ENCODE results near the gene DLEU7. TPM values are rescaled to one million over a fixed set of nuclear protein-coding genes. Genes with fewer than 3 reads are reported as not detected.

The DLEU7 gene
- total and polyA plus RNA-seq, 10 of the 15 experiments (the other 5 are each of a cell fraction or from before 2014, with no cell fraction given): not detected

GRCh38 chr13:50796463-50796862 is 47.0 kb downstream of the DLEU7 start:
- POLR2A ChIA-PET: no interaction called here
- intact Hi-C loops (cut with micrococcal nuclease; ENCODE audit: unreplicated experiment): no loop called here
- in situ Hi-C loops (cut with MboI): loop anchor here (5.0 kb wide), 1 partner anchor 819 kb away; no protein-coding TSS in a partner anchor
- RAD21 ChIA-PET (ENCODE audit: unreplicated experiment): interaction anchor here (1.2 kb wide), 1 partner anchor 115 kb away, joined by 5 read pairs; no protein-coding TSS in a partner anchor
- ATAC-seq (no peak), FAIRE-seq (no peak), DNase-seq (ENCODE audit: low read depth, low spot score) (no peak)
- H3K79me2 ChIP-seq (ENCODE audit: control insufficient read depth, insufficient read depth, low read length): no peaks in the 10 kb centered on the region
- no peak overlapping the region for H2AFZ ChIP-seq (ENCODE audit: control insufficient read depth, low read depth, low read length)
- H4K20me1 ChIP-seq (ENCODE audit: control insufficient read depth, insufficient read depth): no peaks in the 10 kb centered on the region
- H3K4me2 ChIP-seq (ENCODE audit: control insufficient read depth, insufficient read depth): no peak overlapping the region
- no peaks in the 10 kb centered on the region for H3K9me3 ChIP-seq (replicated peaks; ENCODE audit: control insufficient read depth, insufficient read depth, low read length)
- SMC1A ChIA-PET (ENCODE audit: uncharacterized antibody, unreplicated experiment): interaction anchor here (1.3 kb wide), 1 partner anchor 99 kb away, joined by 3 read pairs; no protein-coding TSS in a partner anchor
- no TSS peak for BruUV-seq (replicated peaks)
- H3K9ac ChIP-seq (ENCODE audit: control insufficient read depth, insufficient read depth, low read length): no peak overlapping the region
- 100% methylated on average over 1 of the region's 1 CpG for WGBS (ENCODE audit: insufficient coverage, insufficient replicate concordance, low lambda C conversion rate, missing lambda C conversion rate)
- H3K4me3 ChIP-seq: no peak overlapping the region
- no peaks in the 10 kb centered on the region for H3K27me3 ChIP-seq (replicated peaks in 1 of 2; ENCODE audit: control insufficient read depth in 2 of 2, insufficient read depth in 2 of 2, low read length in 1 of 2)
- CTCF ChIA-PET: interaction anchor here (0.6 kb wide), 1 partner anchor 122 kb away, joined by 3 read pairs; no protein-coding TSS in a partner anchor
- H3K27ac ChIP-seq (ENCODE audit: control insufficient read depth, insufficient read depth): no peak overlapping the region
- no peaks in the 10 kb centered on the region for H3K36me3 ChIP-seq (ENCODE audit: control insufficient read depth in 2 of 2, insufficient read depth in 2 of 2, low read length in 1 of 2)
- H3K4me1 ChIP-seq (ENCODE audit: control insufficient read depth, insufficient read depth, low read length): peaks cover 11% of the 10 kb centered on the region
- TF ChIP-seq SMAD5 (IDR thresholded peaks at IDR 0.05; ENCODE audit: low read depth): no peak
- TF ChIP-seq NR2F1 (conservative IDR thresholded peaks at IDR 0.05): no peak
- no peak for TF ChIP-seq ZNF592 (IDR thresholded peaks at IDR 0.05)
- TF ChIP-seq HDAC2 (IDR thresholded peaks at IDR 0.05): no peak
- TF ChIP-seq CREM (IDR thresholded peaks at IDR 0.05; ENCODE audit: low read depth): no peak
- no peak for TF ChIP-seq EP300 (IDR thresholded peaks at IDR 0.05; ENCODE audit: borderline replicate concordance in 1 of 2, control insufficient read depth in 1 of 2, low read depth in 2 of 2, low read length in 2 of 2)
- TF ChIP-seq SIX5 (IDR thresholded peaks at IDR 0.05; ENCODE audit: low read depth, low read length, severe bottlenecking): no peak
- 0 out of 2 replicates have a peak, but pooled peaks have one; percentile 31 for TF ChIP-seq NFYB (IDR thresholded peaks at IDR 0.05; ENCODE audit: insufficient read depth, low read depth, low read length)
- no peak for TF ChIP-seq ESRRA (IDR thresholded peaks at IDR 0.05; ENCODE audit: low read length)
- TF ChIP-seq BHLHE40 (IDR thresholded peaks at IDR 0.05; ENCODE audit: borderline replicate concordance in 1 of 2, low read depth in 2 of 2, low read length in 1 of 2): peak in 1 of 2 experiments; percentile 21; a peak in 1 of 4 replicates
- no peak for TF ChIP-seq RUNX3 (IDR thresholded peaks at IDR 0.05; ENCODE audit: low read length)
- TF ChIP-seq USF2 (IDR thresholded peaks at IDR 0.05; ENCODE audit: borderline replicate concordance, low read depth, low read length): peak; percentile 8; the same call in 1 of the 2 replicates
- TF ChIP-seq SKIL (IDR thresholded peaks at IDR 0.05; ENCODE audit: low read depth, poor library complexity, severe bottlenecking): no peak
- no peak for TF ChIP-seq CREB1 (IDR thresholded peaks at IDR 0.05; ENCODE audit: low read depth)
- no peak for TF ChIP-seq NFXL1 (IDR thresholded peaks at IDR 0.05; ENCODE audit: borderline replicate concordance)
- TF ChIP-seq CHD4 (IDR thresholded peaks at IDR 0.05): no peak

Data from GM12878 (cell line).